ENCODE results near the gene FCGBP.
"Not testable (repeated sequence)": the region's sequence is repeated elsewhere in the genome, so short reads cannot be mapped to it uniquely, and the experiment has no call there.

FCGBP gene

DNA sequence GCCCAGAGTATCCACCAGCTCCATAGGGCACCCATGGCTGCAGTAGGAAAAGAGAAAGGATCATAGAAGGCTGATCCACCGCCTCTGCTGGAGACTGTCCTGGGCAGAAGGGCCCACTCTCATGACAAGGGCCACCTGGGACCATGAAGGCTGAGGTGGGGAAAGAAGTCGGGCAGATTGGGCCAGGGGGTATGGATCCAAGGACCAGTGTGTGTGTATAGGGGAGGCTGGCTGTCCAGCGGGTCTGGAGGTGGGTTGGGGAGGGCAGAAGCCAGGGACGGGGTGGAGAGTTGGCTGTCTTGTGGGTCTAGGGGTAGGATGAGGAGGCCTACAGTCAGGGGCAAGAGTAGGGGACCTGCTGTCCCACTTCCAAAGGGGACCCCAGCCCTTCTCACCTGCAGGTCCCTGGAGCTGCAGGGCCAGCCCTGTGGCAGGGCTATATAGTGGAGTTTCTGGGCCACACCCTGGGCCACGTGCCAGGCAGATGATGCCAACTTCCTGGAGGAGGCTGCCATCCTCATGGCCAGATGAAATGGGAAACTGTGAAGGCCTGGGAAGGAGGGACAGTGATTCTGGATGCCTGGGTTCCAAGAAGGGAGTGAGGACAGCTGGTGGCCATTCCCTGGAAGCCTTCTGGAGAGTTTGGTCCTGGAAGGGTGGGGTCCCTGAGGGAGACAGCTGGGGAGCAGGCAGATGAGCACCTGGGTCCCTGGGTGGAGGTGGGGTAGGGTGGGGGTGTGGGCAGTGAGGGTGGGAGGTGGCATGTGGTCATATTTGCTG, at the start of gene FCGBP:
Gene FCGBP, minus strand, starts transcription at position 51 of the 780 bp plus-strand sequence.
- DNase-seq (ENCODE audit: low read depth in 2 of 2), result no peak

- DNase-seq (ENCODE audit: low read depth in 2 of 2), result no peak
Measured at GRCh38 chr19:39983695-39984300, 49.4 kb upstream of the FCGBP start.

DNA sequence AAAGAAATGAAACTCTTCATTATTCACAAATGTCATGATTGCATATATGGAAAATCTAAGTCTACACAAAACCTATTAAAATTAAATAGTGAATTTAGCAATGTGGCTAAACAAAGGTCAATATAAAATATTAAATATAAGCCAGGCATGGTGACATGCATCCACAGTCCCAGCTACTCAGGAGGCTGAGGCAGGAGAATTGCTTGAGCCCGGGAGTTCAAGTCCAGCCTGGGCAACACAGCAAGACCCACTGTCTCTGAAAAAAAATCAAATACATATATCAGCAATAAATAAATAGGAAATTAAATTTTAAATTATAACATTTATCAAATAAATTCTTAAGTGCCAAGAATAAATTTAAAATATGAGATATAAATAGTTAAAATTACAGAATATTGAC, 48.4 kb upstream of the FCGBP start:
- no peak for DNase-seq (ENCODE audit: low read depth in 2 of 2)

DNA sequence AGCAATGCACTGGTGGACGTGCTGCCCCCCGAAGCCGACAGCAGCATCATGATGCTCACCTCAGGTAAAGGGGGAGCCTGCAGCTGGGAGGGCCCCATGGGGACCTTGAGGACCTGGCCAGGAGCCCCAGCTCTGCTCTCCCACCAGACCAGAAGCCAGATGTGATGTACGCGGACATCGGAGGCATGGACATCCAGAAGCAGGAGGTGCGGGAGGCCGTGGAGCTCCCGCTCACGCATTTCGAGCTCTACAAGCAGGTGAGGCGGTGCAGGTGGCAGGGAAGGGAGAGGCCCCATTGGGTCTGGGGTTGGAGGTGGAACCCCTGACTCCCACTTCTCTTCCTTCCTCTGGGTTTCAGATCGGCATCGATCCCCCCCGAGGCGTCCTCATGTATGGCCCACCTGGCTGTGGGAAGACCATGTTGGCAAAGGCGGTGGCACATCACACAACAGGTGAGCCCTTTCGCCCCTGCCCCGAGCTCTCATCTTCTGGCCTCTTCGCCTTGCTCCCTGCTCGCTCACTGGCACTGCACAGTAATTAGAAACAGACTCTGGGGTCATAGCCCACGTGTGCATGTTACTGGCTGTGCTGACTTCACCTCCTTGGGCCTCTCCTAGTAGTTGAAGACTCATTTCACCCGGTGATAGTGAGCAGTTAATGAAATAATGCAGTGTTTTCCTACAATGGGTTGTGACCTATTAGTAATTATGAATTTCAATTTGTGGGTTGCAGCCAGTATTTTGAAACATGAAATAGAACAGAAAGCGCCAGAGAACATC, 40.1 kb upstream of the FCGBP start:
- DNase-seq (ENCODE audit: low read depth in 2 of 2), result no peak

DNA sequence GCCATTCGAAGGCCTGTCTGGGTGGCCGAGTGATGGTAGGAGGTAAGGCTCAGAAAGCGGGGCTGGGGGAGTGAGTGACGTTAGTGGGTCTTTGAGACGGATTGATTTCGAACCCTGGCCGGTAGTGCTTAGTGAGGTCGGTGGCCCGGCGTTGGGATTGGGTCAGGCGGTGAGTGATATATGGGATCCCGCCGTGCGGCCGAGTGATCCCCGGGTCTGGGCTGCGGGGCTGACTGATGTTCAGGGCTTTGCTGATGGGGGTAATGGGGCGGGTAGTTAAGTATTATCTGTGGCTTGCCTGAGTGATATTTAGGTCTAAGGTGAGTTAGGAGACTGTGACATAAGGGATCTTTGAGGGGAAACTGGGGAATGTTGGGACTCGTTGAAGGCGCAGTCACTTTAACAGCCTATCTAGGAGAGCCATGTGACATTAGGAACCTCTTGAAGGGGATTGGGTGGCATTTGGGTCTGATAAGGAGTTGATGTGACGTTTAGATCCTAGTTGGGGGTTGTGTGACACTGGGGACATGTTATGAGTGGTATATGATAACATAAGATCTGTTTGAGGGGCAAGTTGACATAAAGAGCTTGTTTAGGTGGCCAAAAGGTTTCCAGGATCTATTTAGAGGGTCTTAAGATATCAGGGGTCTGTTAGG, 37.1 kb upstream of the FCGBP start:
- DNase-seq (ENCODE audit: low read depth in 2 of 2), result no peak

DNA sequence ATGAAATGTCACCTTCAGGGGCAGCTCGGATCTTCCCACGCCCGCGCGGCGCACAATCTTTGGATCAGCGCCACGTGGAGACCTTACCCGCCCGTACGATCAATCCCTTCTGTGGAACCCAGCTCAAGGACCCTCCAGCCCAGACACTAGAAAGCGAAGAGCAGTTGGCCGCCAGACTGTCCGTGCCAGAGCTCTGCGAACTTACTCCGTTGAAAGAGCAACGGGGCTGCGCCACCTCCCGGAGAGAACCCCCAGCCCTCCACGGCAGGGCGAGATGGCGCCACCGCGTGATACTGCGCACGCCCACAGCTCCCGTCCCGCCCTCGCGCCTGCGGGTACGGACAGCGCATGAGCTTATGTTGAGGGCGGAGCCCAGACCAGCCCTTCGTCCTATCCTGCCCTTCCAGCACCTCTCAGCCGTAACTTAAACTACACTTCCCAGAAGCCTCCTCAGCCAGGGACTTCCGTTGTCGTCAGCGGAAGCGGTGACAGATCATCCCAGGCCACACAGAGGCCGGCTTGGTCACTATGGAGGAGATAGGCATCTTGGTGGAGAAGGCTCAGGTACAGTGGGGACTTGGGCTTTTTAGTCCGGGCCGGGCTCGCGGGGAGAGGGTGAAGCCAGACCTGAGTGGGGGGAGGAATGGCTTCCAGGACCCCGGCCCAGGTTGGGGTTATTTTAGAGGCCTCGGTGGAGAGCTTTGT, 36.4 kb upstream of the FCGBP start, which contains the start of gene PSMC4:
Gene PSMC4, plus strand, starts transcription at position 491 of the 705 bp plus-strand sequence. Its CDS starts 38 bp downstream, at position 529.
- peak; percentile 94 to 97 for DNase-seq (ENCODE audit: low read depth in 2 of 2)

- DNase-seq (ENCODE audit: low read depth in 2 of 2), result no peak
Measured at GRCh38 chr19:39970425-39970674, 35.9 kb upstream of the FCGBP start.

GRCh38 chr19:39969681-39970424, 35.4 kb upstream of the FCGBP start:
- no peak for DNase-seq (ENCODE audit: low read depth in 2 of 2)

DNA sequence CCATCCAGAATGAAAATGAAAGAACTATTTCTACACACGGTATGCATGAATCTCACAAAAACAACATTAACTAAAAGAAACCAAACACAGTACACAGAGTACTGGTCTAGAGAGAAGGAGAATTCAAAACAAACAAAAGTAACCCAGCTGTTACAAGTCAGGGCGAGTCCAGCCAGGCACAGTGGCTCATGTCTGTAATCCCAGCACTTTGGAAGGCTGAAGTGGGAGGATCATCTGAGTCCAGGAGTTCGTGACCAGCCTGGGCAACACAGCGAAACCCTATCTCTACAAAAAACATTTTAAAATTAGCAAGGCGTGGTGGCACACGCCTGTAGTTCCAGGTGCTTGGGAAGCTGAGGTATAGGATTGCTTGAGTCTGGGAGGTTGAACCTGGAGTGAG, 34.8 kb upstream of the FCGBP start:
- no peak for DNase-seq (ENCODE audit: low read depth in 2 of 2)

DNA sequence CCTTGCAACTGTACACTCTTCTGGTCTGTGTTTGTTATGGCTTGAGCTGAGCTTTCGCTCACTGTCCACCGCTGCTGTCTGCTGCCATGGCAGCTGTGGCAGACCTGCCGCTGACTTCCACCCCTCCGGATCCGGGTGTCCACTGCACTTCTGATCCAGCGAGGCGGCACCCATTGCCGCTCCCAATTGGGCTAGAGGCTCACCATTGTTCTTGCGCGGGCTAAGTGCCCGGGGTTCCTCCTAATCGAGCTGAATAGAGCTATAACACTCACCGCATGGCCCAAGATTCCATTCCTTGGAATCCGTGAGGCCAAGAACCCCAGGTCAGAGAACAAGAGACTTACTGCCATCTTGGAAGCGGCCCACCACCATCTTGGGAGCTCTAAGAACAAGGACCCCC, 34.4 kb upstream of the FCGBP start:
- no peak for DNase-seq (ENCODE audit: low read depth in 2 of 2)

DNA sequence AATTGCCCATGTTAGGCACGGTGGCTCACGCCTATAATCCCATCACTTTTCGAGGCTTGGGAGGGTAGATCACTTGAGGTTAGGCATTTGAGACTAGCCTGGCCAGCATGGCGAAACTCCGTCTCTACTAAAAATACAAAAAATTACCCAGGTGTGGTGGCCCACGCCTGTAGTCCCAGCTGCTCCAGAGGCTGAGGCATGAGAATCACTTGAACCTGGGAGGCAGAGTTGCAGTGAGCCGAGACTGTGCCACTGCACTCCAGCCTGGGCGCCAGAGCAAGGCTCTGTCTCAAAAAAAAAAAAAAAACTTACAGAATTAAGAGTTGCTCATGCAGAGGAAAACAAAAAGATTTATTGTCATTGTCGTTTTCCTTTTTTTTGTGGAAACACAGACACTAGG, 33.1 kb upstream of the FCGBP start:
- DNase-seq (ENCODE audit: low read depth in 2 of 2), result no peak

- DNase-seq (ENCODE audit: low read depth in 2 of 2), result no peak
Measured at GRCh38 chr19:39966617-39967016, 32.2 kb upstream of the FCGBP start.

DNA sequence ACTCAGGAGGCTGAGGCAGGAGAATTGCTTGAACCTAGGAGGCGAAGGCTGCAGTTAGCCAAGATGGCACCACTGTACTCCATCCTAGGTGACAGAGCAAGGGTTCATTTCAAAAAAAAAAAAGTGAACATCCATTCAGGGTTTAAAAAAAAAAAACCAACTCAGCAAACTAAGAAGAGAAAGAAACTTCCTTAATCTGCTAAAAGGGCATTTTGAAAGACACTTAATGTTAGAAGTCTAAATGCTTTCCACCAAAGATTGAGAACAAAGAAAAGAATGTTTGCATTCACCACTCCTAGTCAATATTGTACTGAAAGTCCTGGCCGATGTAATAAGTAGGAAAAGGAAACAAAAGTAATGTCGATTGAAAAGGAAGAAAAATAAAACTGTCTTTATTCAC, 29.5 kb upstream of the FCGBP start:
- no peak for DNase-seq (ENCODE audit: low read depth in 2 of 2)

GRCh38 chr19:39959407-39959806, 25.0 kb upstream of the FCGBP start:
- DNase-seq (ENCODE audit: low read depth in 2 of 2), result not testable (repeated sequence)

DNA sequence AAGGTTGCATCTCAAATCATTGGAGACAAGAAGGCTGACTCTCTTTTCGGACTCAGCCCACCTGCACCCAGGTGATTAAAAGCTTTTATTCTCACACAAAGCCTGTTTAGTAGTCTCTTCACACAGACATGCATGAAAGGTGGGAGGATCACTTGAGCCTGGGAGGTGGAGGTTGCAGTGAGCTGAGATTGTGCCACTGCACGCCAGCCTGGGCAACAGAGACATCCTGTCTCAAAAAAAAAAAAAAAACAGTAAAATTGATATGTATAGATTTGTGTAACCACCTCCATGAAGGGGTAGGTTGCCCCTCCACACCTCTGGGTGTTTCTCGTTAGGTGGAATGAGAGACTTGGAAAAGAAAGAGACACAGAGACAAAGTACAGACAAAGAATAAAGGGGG, 24.5 kb upstream of the FCGBP start:
- not testable (repeated sequence) for DNase-seq (ENCODE audit: low read depth in 2 of 2)

GRCh38 chr19:39957886-39958285, 23.5 kb upstream of the FCGBP start:
- DNase-seq (ENCODE audit: low read depth in 2 of 2), result not testable (repeated sequence)

GRCh38 chr19:39953915-39954314, 19.5 kb upstream of the FCGBP start:
- no peak for DNase-seq (ENCODE audit: low read depth in 2 of 2)

DNA sequence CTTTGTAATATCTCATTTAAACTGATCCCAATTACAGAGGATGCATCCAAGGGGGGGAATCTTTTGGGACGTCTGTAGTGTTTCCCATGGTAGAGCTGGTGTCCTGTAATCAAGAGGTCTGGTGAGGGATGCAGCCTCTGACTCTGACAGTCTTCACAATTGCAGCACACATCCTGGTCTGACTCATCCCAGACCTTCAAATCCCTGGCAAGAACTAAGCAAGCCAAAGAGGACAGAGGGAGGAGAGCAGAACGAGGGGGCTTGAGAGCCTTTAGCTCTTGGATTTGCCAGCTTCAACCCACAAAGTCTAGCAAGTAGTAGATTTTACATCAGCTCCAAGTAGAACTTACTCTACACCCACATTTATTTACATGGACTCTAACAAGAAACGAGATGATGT, 17.3 kb upstream of the FCGBP start:
- DNase-seq (ENCODE audit: low read depth in 2 of 2), result no peak

DNA sequence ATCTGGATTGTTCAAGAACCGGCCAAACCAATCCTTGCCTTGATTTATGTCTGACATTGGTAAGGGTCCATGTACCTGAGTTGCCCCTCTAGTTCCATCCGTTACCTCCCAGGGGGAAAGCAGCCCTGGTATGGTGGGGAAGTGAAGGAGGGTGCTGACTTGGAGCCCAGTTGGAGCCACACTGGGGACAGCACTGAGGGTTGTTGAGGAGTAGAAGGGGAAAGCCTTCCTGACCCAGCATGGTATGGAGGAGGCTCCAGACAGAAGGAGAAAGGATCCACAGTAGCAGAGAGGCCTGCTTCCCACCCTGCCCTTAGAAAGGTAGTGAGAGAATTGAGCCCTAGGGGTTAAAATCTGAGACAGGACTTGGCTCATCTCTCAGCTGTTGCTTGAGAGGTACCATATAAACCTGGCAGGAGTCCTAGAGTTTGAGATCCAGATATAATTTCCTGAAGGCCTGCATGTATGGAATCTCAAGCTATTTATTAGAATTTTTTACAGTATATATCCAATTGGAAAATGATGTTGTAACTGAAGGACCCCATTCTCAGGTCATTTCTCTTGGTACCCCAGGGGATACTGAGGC, 16.7 kb upstream of the FCGBP start:
- DNase-seq (ENCODE audit: low read depth in 2 of 2), result no peak

DNA sequence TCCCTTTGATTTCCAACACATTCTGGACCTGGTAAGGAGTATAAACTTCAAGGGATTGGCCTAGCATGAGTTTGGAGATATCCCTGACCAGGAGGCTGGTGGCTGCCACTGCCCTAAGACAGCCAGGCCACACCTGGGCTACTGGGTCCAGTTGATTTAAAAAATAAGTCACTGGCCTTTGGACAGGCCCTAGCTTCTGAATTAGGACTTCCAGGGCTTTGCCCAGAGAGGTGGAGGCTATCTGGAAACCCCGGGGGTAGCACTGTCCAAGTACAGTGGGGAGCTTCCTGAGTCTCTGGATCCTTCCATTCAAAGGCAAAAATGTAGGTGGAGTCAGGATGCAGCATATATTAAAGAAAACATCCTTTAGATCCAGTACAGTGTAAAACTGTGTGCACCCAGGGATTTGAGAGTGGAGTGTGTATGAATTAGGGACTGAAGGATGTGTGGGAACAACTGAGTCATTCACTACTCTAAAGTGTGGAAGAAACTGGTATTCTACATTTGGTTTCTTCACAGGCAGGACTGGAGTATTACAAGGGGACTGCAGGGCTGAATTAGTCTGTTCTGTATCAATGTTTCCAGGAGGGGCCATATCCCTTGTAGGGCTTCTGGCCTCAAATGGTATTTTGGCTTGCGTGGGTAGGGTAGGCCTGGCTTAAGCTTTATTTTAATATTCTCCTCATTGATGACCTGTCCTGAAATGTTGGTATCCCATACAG, 14.8 kb upstream of the FCGBP start:
- no peak for DNase-seq (ENCODE audit: low read depth in 2 of 2)

Measured in stimulated activated CD4-positive, alpha-beta T cell treated with anti-CD3 and anti-CD28 coated beads, Interleukin-4, amount 100 ng/mL, for 48 hours (primary cell).